GM21367 (cell line): ENCODE measurements around the gene SAMSN1.
"Not testable (repeated sequence)": the region's sequence is repeated elsewhere in the genome, so short reads cannot be mapped to it uniquely, and the experiment has no call there.

Experiments used
- ATAC-seq: cut with Tn5 transposase; IDR thresholded peaks from one replicate; pipeline ENCODE4 v1.9.1; 2021; ENCODE audit not compliant: unreplicated experiment

The SAMSN1 gene

DNA sequence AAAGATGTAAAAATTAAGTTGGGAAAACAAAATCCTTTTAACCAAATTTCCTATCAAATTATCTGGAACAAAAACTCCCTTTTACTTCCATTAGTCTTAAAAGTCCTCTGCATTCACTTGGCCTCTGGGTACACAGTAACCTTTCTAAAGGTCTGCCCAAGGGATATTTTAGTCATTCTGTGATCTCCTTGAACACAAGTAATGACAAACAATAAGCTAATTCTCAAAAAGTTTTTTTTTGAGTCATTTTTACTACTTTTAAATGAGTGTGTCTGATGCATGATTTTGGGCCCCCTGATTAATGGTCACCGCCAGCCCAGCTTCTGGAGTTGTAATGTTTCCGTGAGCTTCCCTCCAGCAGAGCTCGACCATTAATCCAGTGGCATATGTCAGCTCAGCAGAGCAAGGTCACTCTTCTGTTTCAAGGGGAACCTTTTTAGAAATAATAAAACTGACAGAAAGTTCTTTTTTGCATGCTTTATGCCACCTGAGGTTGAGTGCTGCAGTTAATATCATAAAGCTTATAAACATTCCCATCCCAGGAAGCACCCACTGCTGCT is 14.3 kb downstream of the SAMSN1 start:
- no peak for ATAC-seq

GRCh38 chr21:14530592-14530991 is 15.5 kb downstream of the SAMSN1 start:
- no peak for ATAC-seq

GRCh38 chr21:14528815-14529214 is 17.3 kb downstream of the SAMSN1 start:
- no peak for ATAC-seq

- ATAC-seq: no peak
These were observed 18.1 kb downstream of the SAMSN1 start for GRCh38 chr21:14527696-14528652.

DNA sequence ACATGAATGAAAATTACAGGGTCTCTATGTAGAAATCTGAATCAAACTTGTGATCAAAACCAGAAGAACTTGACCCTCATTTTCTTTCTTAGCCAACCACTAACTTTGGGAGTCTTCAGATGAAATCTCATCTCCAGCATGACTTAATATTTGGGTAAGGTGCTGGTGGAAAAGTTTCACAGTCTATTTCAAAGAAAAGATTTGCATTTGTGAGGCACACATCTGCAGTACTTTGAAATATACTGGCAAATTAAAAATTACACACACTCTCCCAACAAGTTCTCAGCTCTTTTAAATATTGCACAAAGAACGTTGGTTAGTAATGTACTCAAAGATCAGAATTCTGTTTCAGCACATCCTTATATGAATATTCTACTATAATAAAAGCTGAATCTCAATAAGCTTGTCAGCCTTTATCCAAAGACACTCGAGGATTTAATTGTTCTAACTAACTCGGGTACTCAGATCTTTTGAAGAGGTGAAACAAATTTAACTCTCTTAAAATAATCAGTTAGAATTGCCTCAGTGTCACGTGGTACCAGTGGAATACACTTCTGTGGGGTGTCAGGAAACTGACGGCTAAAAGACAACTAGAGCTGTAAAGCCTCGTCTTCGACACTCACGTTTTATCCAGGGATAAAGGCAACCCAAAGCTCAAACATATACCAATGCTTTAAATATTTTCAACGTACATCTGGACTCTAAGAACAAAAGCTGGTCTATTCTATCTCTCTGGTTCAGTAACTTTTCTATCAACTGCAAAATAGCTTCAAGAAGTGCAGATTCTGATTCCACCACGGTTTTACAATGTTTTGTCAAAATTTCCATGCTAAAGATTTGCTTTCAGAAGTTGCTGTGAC is 19.0 kb downstream of the SAMSN1 start:
- ATAC-seq: no peak

DNA sequence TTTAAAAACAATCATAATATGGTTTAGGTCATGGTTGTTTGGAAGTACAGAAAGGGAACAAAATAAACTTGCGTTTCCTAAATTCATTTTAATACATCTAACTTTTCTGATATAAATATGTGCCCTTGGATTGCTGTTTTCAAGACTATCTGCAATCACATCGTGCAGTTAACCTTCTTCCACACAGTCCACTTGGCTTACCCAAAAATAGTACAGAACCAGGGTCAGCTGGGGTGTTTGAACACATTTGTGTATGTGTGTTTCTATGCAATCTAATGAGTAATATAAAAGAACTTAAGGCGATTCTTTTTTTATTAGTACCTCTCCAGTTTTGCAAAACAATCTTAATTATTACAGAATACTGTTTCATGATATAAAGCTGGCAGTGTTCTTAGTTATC is 19.9 kb downstream of the SAMSN1 start:
- ATAC-seq: no peak

- peak; percentile 77 for ATAC-seq
These were observed 22.9 kb downstream of the SAMSN1 start for GRCh38 chr21:14523234-14523633.

GRCh38 chr21:14522736-14523135 is 23.4 kb downstream of the SAMSN1 start:
- ATAC-seq: no peak

GRCh38 chr21:14520535-14520934 is 25.6 kb downstream of the SAMSN1 start:
- no peak for ATAC-seq

- no peak for ATAC-seq
These were observed 27.1 kb downstream of the SAMSN1 start for GRCh38 chr21:14519000-14519399.

DNA sequence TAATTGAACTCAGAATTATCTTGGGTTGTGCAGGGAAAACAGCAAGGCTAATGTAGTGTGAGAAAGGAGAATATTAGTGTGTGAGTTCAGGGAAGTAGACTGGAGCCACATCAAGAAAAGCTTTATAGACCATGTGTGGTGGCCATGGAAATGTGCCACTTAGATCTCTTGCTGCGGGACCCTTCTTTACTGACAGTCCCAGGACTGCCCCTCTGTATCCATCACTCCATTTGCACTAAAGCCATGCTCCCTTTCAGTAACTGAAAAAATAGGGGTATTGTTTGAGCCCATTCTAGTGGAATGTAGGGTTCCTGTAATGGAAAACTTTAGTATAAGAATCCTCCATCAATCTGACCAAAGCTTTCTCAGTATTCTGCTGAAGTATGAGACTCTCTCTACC is 32.3 kb downstream of the SAMSN1 start:
- no peak for ATAC-seq

DNA sequence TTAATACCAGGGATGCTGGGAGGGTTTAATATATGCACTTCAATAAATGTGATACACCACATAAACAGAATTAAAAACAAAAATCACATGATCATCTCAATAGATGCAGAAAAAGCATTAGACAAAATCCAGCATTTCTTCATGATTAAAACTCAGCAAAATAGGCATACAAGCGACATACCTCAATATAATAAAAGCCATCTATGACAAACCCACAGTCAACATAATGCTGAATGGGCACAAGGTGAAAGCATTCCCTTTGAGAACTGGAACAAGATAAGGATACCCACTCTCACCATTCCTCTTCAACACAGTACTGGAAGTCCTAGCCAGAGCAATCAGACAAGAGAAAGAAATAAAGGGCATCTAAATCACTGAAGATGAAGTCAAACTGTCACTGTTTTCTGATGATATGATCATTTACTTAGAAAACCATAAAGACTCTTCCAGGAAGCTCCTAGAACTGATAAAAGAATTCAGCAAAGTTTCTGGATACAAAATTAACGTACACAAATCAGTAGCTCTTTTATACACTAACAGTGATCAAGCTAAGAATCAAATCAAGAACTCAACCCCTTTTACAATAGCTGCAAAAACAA is 39.2 kb downstream of the SAMSN1 start:
- ATAC-seq: not testable (repeated sequence)

DNA sequence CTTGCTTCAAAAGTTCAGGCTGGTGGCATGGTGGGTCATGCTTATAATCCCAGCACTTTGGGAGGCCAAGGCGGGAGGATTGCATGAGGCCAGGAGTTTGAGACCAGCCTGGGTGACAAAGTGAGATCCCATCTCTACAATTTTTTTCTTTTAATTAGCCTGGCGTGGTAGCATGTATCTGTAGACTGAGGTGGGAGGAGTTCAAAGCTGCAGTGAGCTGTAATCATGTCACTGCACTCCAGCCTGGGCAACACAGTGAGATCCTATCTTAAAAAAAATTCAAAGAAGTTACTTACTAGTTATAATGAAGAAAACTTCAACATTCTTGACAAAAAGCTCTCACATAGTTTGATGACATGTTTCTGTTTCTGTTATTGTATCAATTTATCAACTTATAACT is 45.2 kb downstream of the SAMSN1 start:
- ATAC-seq: no peak

DNA sequence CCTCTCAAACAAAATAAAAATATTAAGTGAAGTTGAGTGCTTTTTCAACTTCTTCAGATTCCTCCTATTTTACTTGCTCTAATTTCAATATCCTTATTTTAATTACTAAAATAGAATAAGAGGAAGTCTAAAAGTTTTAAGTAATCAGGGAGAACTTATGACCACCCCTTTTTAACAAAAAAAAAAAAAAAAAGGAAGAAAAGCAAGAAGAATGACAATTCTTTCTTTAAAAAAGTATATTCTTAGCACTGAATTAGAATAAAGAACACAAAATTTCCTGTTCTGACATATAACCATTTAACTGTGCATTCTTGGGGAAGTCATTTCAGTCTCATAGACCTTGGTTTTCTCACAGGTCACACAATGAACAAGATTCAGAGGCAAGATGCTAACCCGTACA is 46.8 kb downstream of the SAMSN1 start:
- ATAC-seq: no peak

DNA sequence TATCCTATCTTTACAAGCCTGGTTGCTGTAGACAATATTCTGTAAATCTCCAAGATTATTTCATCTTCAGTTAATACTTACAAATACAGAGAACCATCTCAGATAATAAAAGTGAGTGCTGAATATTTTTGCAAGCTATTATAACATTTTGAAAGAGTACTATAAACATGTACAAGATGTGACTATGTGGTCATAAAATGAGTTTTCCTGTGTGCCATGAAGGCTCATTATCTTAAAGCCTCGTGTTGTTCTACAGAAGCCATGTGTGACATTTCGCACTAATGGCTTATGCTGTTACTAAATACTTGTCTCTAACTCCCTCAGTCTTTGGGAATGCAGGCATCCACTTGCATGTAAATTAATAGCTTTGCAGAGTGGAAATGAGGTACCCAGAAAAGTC is 48.3 kb downstream of the SAMSN1 start:
- no peak for ATAC-seq

- ATAC-seq: no peak
These were observed 51.0 kb downstream of the SAMSN1 start for GRCh38 chr21:14495075-14495474.

- not testable (repeated sequence) for ATAC-seq
These were observed 51.9 kb downstream of the SAMSN1 start for GRCh38 chr21:14494181-14494580.

DNA sequence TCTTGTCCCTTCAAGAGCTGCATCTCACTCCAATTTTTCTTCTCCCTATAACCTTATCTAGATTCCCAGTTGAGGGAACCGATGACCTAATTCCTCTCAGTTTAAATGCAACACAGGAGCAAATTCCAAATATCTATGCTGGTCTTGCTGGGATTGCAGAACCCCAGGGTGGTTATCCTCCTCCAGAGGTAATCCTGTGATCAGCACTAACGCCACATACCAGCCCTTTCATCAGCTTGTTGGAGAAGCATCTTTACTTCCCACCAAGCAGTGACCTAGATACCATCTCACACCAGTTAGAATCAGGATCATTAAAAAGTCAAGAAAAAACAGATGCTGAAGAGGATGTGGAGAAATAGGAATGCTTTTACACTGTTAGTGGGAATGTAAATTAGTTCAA is 52.4 kb downstream of the SAMSN1 start:
- no peak for ATAC-seq

GRCh38 chr21:14492931-14493330 is 53.2 kb downstream of the SAMSN1 start:
- ATAC-seq: no peak

DNA sequence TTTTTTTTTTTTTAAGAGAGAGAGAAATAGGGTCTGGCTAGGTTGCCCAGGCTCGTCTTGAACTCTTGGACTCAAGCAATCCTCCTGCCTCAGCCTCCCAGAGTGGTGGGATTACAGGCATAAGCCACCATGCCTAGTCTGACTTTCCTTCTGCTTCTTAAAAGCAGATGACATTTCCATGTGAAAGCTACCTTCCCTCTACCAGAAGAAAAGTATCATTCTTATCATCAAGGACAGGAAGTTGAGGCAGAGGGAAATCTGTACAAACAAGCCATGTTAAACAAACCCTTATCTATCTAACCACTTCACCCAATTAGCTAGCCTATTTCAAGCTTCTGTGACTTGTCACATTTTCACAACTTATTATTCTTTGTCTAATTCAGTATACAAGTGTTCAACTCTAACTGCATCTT is 54.8 kb downstream of the SAMSN1 start:
- ATAC-seq: no peak

- ATAC-seq: no peak
These were observed 57.4 kb downstream of the SAMSN1 start for GRCh38 chr21:14488672-14489204.
